ENCODE measurements around the gene TGIF1. TPM values are rescaled to one million over a fixed set of nuclear protein-coding genes. Genes with fewer than 3 reads are reported as not detected.

TGIF1 gene
- total and polyA plus RNA-seq, 9 of the 15 experiments (the other 6 are each of a cell fraction or from before 2014, with no cell fraction given), result 16.1 to 77.7 (median 44.6) TPM

- TF ChIP-seq GATAD2B (IDR thresholded peaks at IDR 0.05; ENCODE audit: borderline replicate concordance), result no peak
- TF ChIP-seq HNRNPUL1 (IDR thresholded peaks at IDR 0.05; ENCODE audit: low read length), result no peak
- no peak for TF ChIP-seq CBFA2T2 (conservative IDR thresholded peaks at IDR 0.05)
- 0 out of 2 replicates have a peak, but pooled peaks have one; percentile 35 for TF ChIP-seq NBN (IDR thresholded peaks at IDR 0.05; ENCODE audit: low read depth)
- TF ChIP-seq BDP1 (IDR thresholded peaks at IDR 0.05; ENCODE audit: insufficient read depth, insufficient read length), result no peak
- TF ChIP-seq, protein P1, sequence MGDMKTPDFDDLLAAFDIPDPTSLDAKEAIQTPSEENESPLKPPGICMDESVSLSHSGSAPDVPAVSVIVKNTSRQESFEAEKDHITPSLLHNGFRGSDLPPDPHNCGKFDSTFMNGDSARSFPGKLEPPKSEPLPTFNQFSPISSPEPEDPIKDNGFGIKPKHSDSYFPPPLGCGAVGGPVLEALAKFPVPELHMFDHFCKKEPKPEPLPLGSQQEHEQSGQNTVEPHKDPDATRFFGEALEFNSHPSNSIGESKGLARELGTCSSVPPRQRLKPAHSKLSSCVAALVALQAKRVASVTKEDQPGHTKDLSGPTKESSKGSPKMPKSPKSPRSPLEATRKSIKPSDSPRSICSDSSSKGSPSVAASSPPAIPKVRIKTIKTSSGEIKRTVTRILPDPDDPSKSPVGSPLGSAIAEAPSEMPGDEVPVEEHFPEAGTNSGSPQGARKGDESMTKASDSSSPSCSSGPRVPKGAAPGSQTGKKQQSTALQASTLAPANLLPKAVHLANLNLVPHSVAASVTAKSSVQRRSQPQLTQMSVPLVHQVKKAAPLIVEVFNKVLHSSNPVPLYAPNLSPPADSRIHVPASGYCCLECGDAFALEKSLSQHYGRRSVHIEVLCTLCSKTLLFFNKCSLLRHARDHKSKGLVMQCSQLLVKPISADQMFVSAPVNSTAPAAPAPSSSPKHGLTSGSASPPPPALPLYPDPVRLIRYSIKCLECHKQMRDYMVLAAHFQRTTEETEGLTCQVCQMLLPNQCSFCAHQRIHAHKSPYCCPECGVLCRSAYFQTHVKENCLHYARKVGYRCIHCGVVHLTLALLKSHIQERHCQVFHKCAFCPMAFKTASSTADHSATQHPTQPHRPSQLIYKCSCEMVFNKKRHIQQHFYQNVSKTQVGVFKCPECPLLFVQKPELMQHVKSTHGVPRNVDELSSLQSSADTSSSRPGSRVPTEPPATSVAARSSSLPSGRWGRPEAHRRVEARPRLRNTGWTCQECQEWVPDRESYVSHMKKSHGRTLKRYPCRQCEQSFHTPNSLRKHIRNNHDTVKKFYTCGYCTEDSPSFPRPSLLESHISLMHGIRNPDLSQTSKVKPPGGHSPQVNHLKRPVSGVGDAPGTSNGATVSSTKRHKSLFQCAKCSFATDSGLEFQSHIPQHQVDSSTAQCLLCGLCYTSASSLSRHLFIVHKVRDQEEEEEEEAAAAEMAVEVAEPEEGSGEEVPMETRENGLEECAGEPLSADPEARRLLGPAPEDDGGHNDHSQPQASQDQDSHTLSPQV (IDR thresholded peaks at IDR 0.05), result no peak
- TF ChIP-seq SMAD2 (IDR thresholded peaks at IDR 0.05; ENCODE audit: low read depth, low read length), result no peak
- no peak for TF ChIP-seq HNRNPK (IDR thresholded peaks at IDR 0.05; ENCODE audit: low read depth, low read length, poor library complexity, severe bottlenecking)
- no peak for TF ChIP-seq ZNF830 (CRISPR knock-in tag; IDR thresholded peaks at IDR 0.05)
- no peak for TF ChIP-seq LEF1 (IDR thresholded peaks at IDR 0.05)
- TF ChIP-seq CBX3 (IDR thresholded peaks at IDR 0.05; ENCODE audit: borderline replicate concordance in 1 of 2, low read length in 2 of 2), result peak in 1 of 2 experiments; percentile 97; a peak in 2 of 3 replicates
- no peak for TF ChIP-seq SUPT5H (IDR thresholded peaks at IDR 0.05)
- no peak for TF ChIP-seq SIRT6 (IDR thresholded peaks at IDR 0.05; ENCODE audit: low read depth, low read length)
- no peak for TF ChIP-seq PML (IDR thresholded peaks at IDR 0.05; ENCODE audit: low read length)
- TF ChIP-seq, protein P2, sequence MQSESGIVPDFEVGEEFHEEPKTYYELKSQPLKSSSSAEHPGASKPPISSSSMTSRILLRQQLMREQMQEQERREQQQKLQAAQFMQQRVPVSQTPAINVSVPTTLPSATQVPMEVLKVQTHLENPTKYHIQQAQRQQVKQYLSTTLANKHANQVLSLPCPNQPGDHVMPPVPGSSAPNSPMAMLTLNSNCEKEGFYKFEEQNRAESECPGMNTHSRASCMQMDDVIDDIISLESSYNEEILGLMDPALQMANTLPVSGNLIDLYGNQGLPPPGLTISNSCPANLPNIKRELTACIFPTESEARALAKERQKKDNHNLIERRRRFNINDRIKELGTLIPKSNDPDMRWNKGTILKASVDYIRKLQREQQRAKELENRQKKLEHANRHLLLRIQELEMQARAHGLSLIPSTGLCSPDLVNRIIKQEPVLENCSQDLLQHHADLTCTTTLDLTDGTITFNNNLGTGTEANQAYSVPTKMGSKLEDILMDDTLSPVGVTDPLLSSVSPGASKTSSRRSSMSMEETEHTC (IDR thresholded peaks at IDR 0.05), result no peak
- no peak for TF ChIP-seq BRD4 (IDR thresholded peaks at IDR 0.05)
- no peak for TF ChIP-seq TAF9B (IDR thresholded peaks at IDR 0.05; ENCODE audit: partially characterized antibody)
- no peak for TF ChIP-seq ESRRA (IDR thresholded peaks at IDR 0.05; ENCODE audit: borderline replicate concordance, low read depth)
- TF ChIP-seq, protein P3, sequence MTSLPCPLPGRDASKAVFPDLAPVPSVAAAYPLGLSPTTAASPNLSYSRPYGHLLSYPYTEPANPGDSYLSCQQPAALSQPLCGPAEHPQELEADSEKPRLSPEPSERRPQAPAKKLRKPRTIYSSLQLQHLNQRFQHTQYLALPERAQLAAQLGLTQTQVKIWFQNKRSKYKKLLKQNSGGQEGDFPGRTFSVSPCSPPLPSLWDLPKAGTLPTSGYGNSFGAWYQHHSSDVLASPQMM (CRISPR knock-in tag; IDR thresholded peaks at IDR 0.05), result no peak
- 0 out of 2 replicates have a peak, but pooled peaks have one; percentile 14 for TF ChIP-seq XRCC3 (IDR thresholded peaks at IDR 0.05)
- TF ChIP-seq C11orf30 (IDR thresholded peaks at IDR 0.05; ENCODE audit: low read depth), result no peak
- no peak for TF ChIP-seq HIVEP1 (CRISPR knock-in tag; IDR thresholded peaks at IDR 0.05)
- no peak for TF ChIP-seq ZNF699 (CRISPR knock-in tag; IDR thresholded peaks at IDR 0.05; ENCODE audit: insufficient replicate concordance)
- peak; percentile 18 for TF ChIP-seq HDAC3 (IDR thresholded peaks at IDR 0.05; ENCODE audit: borderline replicate concordance, partially characterized antibody)
- no peak for TF ChIP-seq MTF1 (CRISPR knock-in tag; IDR thresholded peaks at IDR 0.05; ENCODE audit: borderline replicate concordance)
These were observed 10.9 kb downstream of the TGIF1 start (continued) for GRCh38 chr18:3460823-3461398.

Measured in K562 (cell line).